HEK293 (cell line): ENCODE measurements around the gene TXNRD2.
A peak's percentile ranks its signal among the peaks of the same experiment; 100 is the strongest.

Experiments used
- GLIS1 ChIP-seq: fragments of 450-650 bp; formaldehyde crosslinking; IDR thresholded peaks from 2 replicates; pipeline ENCODE4 v1.5.1; 2016; ENCODE audit warnings: missing biosample characterization, missing genetic modification characterization
- INSM2 ChIP-seq: fragments of 450-650 bp; formaldehyde crosslinking; IDR thresholded peaks from 2 replicates; pipeline ENCODE4 v1.5.1; 2016; ENCODE audit warnings: missing biosample characterization, missing genetic modification characterization
- PRDM6 ChIP-seq: fragments of 450-650 bp; formaldehyde crosslinking; IDR thresholded peaks from 2 replicates; pipeline ENCODE4 v1.5.1; 2017; ENCODE audit warnings: missing biosample characterization, missing genetic modification characterization
- SP2 ChIP-seq: fragments of 450-650 bp; formaldehyde crosslinking; IDR thresholded peaks from 2 replicates; pipeline ENCODE4 v1.5.1; 2016; ENCODE audit warnings: missing biosample characterization, missing genetic modification characterization
- SP7 ChIP-seq: fragments of 450-650 bp; formaldehyde crosslinking; IDR thresholded peaks from 2 replicates; pipeline ENCODE4 v1.5.1; 2016; ENCODE audit warnings: missing biosample characterization, missing genetic modification characterization
- ZBTB20 ChIP-seq: fragments of 450-650 bp; formaldehyde crosslinking; IDR thresholded peaks from 2 replicates; pipeline ENCODE4 v1.5.1; 2016; ENCODE audit warnings: missing biosample characterization, missing genetic modification characterization
- ZEB2 ChIP-seq: fragments of 450-650 bp; formaldehyde crosslinking; IDR thresholded peaks from 2 replicates; pipeline ENCODE4 v1.5.1; 2016; ENCODE audit warnings: missing biosample characterization, missing genetic modification characterization
- ZNF571 ChIP-seq: fragments of 450-650 bp; formaldehyde crosslinking; IDR thresholded peaks from 2 replicates; pipeline ENCODE4 v1.5.0; 2017; ENCODE audit warnings: missing biosample characterization, missing genetic modification characterization
- ZNF580 ChIP-seq: fragments of 450-650 bp; formaldehyde crosslinking; IDR thresholded peaks from 2 replicates; pipeline ENCODE4 v1.5.1; 2016; ENCODE audit warnings: missing biosample characterization, missing genetic modification characterization
- ZNF660 ChIP-seq: fragments of 450-650 bp; IDR thresholded peaks from 2 replicates; pipeline ENCODE4 v1.5.1; 2018; ENCODE audit warnings: missing biosample characterization, mild to moderate bottlenecking, missing genetic modification characterization
- ZSCAN18 ChIP-seq: fragments of 450-650 bp; formaldehyde crosslinking; IDR thresholded peaks from 2 replicates; pipeline ENCODE4 v1.5.1; 2016; ENCODE audit warnings: missing biosample characterization, missing genetic modification characterization
- ZSCAN23 ChIP-seq: fragments of 450-650 bp; formaldehyde crosslinking; IDR thresholded peaks from 2 replicates; pipeline ENCODE4 v1.5.1; 2016; ENCODE audit warnings: missing biosample characterization, missing genetic modification characterization
- ZSCAN30 ChIP-seq: fragments of 450-650 bp; IDR thresholded peaks from 2 replicates; pipeline ENCODE4 v1.5.1; 2018; ENCODE audit warnings: missing biosample characterization, mild to moderate bottlenecking, missing genetic modification characterization, moderate library complexity
- TF ChIP-seq, protein P1 (sequence below): fragments of 450-650 bp; formaldehyde crosslinking; conservative IDR thresholded peaks from 2 replicates; pipeline ENCODE4 v1.5.1; 2016; ENCODE audit warnings: low read depth, missing biosample characterization, missing genetic modification characterization

The TXNRD2 gene

DNA sequence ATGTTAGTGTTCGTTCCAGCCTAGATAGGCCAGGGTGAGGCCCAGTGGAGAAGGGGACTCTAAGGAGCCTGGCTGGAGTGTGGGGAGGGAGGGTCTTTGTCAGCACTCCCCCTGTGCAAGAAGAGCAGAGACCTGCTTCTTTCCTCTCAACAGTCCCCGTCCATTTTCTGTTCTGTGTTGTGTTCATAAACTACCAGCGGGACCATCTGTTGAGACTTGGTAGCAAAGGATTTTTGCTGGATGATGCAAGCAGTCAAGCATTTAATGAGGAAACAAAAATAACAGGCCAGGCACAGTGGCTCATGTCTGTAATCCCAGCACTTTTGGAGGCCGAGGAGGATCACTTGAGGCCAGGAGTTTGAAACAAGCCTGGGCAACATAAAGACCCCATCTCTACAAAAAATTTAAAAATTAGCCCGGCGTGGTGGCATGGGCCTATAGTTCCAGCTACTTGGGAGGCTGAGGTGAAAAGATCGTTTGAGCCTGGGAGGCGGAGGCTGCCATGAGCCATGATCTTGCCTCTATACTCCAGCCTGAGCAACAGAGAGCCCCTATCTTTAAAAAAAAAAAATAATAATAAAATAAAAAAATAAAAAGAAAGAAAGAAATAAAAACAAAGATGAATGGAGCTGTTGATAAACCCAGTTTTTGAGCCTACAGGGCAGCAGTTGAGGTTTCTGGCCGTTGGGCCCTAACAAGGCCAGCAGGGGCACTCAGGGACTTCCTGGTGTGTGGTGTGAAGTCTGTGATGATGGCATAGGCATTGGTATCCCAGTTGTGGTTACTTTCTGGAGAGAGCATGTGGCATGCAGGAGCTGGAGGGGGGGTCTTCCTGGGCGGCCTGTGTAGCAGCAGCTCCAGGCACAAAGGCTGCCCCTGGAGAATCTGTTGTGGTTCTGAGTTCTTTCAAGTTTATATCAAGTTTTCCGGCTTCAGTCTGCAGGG is 1.7 kb upstream of the TXNRD2 start (continued):
- TF ChIP-seq INSM2 (tag by site-specific recombination) (peak; percentile 47; the same call in 1 of the 2 replicates), ZSCAN23 (tag by site-specific recombination) (peak; percentile 29; the same call in 1 of the 2 replicates), ZNF571 (no peak), ZBTB20 (peak; percentile 7), GLIS1 (tag by site-specific recombination) (peak; percentile 10; the same call in 1 of the 2 replicates), SP7 (tag by site-specific recombination) (peak; percentile 62), PRDM6 (tag by site-specific recombination) (peak; percentile 16; the same call in 1 of the 2 replicates), ZSCAN18 (tag by site-specific recombination) (no peak), SP2 (0 out of 2 replicates have a peak, but pooled peaks have one; percentile 0), ZEB2 (tag by site-specific recombination) (peak; percentile 68; the same call in 1 of the 2 replicates), ZNF660 (tag by site-specific recombination) (peak; percentile 46; the same call in 1 of the 2 replicates), ZSCAN30 (tag by site-specific recombination) (peak; percentile 73), ZNF580 (tag by site-specific recombination) (peak; percentile 58; the same call in 1 of the 2 replicates)
- TF ChIP-seq, protein P1, sequence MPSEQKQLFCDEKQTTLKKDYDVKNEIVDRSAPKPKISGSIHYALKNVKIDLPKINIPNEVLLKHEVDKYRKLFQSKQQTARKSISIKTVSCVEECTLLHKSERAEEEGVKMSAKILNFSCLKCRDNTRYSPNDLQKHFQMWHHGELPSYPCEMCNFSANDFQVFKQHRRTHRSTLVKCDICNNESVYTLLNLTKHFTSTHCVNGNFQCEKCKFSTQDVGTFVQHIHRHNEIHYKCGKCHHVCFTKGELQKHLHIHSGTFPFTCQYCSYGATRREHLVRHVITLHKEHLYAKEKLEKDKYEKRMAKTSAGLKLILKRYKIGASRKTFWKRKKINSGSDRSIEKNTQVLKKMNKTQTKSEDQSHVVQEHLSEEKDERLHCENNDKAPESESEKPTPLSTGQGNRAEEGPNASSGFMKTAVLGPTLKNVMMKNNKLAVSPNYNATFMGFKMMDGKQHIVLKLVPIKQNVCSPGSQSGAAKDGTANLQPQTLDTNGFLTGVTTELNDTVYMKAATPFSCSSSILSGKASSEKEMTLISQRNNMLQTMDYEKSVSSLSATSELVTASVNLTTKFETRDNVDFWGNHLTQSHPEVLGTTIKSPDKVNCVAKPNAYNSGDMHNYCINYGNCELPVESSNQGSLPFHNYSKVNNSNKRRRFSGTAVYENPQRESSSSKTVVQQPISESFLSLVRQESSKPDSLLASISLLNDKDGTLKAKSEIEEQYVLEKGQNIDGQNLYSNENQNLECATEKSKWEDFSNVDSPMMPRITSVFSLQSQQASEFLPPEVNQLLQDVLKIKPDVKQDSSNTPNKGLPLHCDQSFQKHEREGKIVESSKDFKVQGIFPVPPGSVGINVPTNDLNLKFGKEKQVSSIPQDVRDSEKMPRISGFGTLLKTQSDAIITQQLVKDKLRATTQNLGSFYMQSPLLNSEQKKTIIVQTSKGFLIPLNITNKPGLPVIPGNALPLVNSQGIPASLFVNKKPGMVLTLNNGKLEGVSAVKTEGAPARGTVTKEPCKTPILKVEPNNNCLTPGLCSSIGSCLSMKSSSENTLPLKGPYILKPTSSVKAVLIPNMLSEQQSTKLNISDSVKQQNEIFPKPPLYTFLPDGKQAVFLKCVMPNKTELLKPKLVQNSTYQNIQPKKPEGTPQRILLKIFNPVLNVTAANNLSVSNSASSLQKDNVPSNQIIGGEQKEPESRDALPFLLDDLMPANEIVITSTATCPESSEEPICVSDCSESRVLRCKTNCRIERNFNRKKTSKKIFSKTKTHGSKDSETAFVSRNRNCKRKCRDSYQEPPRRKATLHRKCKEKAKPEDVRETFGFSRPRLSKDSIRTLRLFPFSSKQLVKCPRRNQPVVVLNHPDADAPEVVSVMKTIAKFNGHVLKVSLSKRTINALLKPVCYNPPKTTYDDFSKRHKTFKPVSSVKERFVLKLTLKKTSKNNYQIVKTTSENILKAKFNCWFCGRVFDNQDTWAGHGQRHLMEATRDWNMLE (tag by site-specific recombination), result 0 out of 2 replicates have a peak, but pooled peaks have one; percentile 14
